NCI-H2227 (cell line): ENCODE results near the gene SLC6A7.

Experiments
- DNase-seq: peaks from one replicate; lab custom pipeline; 2025; ENCODE audit not compliant: unreplicated experiment; lab: John Stamatoyannopoulos, UW

The SLC6A7 gene

DNA sequence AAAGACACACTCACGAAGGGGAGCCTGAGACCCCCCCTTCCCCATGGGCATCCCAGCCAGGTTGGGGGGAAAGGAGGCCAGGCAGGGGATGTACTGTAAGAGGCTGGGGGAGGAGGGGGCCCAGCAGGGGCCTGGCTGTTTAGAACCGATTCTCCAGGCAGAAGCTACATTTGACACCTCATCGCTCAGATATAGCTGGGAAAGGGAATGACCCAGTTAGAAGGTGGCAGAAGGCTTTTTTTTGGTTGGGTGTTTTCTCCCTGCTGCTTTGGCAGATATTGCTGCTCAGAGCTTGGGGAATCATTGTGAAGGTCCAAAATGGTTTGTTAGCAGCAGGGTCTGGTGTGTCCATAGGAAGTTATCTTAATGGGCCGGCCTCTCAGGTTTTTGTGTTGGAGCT is 17.3 kb upstream of the SLC6A7 start:
- DNase-seq, result no peak

DNA sequence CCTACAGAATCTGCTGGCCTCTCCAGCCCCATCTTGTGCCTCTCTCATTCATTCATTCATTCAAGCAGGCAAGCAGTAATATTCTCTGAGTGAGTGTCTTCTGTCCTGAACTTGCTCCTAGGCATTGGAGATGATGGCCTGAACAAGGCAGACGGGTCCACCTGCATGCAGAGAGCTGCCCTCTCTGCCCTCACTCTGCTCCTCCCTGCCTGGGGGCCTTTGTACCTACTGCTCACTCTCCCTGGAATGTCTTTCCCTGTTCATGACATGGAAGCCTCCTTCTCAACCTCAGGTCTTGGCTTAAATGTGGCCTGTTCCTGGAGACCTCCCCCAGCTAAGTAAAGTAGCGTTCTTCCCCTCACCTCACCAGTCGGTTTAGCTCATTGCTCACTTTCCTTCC is 16.7 kb upstream of the SLC6A7 start:
- no peak for DNase-seq

DNA sequence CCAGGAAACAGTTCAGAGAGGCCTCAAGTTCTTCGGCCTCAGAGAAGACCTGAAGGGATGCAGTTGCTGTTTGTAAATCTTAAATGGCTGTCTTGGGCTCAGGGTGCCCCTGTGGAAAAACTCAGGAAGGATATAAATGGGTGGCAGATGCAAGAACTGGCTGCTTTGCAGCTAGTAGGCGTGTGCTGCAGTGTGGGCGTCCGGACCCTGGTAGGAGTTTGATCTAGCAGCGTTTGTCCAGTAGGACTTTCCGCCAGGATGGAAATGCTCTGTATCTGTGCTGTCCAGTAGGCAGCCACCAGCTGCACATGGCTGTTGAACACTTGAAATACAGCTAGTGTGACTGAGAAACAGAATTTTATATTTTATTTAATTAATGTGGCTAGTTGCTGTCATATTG is 15.6 kb upstream of the SLC6A7 start:
- DNase-seq, result no peak

DNA sequence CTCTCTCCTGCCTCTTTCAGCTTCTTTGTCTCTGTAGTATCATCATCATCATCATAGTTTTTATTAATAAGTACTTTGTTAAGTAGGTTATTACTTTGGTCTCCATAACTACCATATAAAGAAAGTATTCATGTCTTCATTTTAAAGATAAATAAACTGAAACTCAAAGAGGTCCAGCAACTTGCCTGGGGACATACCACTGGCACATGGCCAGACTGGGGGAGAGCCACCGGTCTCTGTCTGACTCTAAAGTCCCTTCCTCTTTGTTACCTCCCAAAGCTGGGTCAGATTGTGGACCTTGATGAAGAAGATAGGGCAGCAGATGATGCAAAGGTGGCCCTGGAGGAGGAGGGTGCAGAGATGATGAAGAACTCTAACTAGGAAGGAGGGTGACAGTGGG is 14.8 kb upstream of the SLC6A7 start:
- no peak for DNase-seq

DNA sequence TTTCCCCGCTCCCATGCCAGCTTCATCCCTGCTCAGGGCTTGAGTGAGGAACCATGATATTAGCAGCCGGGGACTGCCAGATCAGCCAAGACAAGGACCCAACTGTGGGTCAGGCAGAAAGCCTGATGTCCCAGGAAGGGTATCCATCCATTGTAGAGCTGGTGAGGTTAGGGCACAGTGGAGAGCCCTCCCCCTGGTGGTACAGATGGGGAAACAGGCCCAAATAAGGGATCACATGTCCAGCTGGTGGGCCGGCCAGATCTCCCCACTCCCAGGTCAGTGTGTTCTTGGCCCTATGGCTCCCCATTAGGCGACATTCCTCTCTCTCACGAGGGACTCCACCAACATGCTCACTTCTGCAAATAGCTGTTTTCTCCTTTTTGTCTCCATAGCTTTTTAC is 14.3 kb upstream of the SLC6A7 start:
- DNase-seq, result no peak

DNA sequence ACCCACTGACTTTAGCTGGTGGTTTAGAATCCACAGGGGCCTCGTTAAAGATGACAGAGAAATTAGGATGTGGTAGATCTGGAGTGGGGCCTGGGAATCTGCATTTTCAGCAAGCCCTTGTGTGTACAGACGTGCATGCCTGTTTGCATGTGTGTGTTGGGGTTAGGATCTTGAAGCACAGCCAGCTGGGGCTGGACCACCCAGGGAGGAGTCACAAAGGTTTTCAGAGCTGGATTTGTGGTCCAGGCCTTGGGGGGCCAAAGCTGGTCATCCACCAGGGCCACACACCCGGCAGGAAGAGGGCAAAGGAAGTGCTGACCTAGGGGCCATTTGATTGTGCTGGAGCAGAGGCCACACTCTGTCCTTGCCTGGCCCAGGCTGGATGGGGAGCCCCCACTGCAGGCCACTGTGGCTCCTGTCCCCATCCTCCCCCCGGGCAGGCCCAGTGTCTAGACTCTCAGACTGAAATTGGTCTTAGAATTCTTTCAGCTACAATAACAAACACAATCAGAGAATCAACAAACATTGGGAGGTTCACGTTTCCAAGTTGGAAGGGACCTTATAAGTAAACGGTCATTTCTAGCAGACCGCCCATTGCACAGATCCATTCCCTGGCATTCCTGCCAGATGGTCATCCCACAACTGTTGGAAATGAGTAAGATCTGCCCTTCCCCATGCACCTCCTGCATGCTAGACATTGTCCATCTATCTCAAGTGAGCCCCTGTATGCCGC is 13.0 kb upstream of the SLC6A7 start:
- no peak for DNase-seq

DNA sequence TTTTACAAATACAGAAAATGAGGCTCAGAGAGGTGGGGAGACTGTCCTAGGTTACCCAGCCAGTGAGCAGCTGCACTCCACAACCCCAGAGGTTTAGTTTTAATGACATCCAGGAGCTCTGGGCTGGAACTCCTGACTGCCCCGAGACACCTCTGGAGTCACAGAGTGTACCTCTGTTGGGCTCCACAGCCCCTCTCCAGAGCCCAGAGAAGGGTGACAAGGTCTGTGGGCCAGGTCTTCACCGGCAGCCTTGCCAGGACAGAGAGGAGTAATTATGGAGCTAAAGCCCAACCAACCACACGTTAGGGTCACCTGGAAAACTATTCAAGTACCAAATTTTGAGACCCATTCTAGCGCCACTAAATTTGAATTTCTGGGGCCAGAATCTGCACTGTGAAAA is 12.1 kb upstream of the SLC6A7 start:
- DNase-seq, result no peak

DNA sequence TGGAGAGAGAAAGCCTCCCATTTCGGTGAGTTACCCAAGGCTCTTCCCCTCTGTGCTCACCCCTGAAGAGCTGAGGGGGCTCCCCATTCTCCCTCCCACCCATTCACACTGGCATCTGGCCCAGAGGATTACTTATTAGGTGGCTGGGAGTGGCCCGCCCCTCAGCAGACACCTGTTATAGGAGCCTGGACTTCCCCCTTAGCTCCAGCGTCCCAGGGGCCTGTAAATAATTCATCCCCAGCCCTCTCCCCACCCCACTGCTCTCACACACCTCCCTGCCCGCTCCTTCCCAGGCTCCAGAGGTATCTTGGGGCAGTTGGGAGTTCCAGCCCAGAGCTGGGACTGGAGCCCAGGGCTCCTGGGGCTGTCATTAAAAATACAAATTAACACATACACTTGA is 11.6 kb upstream of the SLC6A7 start:
- no peak for DNase-seq

DNA sequence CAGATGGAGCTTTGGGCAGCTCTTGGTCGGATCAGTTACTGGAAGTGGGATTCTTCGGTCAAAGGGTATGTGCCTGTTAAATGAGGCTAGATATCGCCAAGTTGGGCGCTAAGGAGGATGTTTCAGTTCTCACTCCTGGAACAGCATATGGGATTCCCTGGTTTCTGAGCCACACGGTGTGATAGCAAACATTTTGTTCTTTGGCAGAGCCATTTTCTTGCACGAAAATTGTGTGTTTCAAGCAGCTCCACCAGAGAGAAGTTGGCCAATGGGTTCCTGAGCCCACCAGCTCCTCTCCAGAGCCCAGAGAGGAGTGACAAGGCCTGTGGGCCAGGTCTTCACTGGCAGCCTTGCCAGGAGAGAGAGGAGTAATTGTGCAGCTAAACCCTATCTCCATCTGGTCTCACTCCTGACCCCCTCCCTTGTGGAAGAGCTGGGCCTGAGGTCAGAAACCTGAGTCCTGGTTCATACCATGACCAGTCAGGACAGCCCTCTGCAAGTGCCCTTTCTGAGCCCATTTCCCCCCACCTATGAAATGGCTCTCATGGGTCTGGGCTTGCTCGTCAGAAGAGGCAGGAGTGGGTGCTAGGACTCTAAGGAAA is 10.7 kb upstream of the SLC6A7 start:
- DNase-seq, result no peak

DNA sequence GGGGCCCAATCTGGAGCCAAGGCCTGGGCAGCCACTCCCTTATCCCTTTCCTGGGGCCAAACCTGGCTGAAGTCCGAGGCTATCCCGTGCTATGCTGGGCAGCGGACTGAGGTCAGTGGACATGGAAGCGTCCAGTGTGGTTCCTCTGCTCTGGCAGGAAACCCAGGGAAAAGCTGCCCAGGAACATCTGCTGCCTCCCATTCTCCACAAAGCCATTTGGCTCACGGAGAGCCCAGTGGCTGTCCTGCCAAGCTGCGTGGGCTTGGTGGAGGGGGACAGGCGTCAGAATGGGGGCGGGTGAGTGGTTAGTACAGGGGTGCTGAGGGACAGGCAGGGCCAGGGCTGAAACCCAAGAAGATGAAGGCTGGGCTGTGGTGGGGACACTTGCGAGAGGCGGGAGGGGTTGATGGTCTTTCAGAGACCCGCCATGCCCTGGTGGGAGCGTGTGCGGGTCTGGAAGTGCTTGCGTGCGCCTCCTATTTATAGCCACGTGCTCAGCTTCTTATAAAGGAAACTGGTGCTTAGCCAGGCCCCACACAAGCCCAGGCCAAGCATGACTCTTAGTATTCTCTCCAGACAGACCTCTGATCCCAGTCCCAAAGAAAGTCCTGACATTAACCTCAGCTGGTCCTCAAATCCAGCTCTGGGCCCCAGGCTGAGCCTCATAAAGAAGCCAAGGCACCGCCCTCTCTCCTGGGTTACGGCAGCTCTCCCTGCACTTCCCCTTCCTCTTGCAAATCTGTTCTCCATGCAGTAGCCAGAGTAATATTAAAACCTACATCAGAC is 9.4 kb upstream of the SLC6A7 start:
- no peak for DNase-seq

DNA sequence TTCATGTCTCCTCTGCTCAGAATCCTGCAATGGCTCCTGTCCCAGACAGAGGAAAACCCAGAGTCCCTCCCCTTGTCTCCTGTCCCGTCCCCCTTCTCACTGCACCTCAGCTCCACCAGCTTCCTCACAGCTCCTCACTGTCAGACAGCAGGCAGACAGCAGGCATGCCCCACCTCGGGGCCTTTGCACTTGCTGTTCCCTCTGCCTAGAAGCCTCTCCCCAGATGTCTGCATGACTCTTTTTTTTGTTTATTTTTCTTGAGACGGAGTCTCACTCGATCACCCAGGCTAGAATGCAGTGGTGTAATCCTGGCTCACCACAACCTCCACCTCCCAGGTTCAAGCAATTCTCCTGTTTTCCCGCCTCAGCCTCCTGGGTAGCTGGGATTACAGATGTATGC is 8.8 kb upstream of the SLC6A7 start:
- DNase-seq, result no peak

DNA sequence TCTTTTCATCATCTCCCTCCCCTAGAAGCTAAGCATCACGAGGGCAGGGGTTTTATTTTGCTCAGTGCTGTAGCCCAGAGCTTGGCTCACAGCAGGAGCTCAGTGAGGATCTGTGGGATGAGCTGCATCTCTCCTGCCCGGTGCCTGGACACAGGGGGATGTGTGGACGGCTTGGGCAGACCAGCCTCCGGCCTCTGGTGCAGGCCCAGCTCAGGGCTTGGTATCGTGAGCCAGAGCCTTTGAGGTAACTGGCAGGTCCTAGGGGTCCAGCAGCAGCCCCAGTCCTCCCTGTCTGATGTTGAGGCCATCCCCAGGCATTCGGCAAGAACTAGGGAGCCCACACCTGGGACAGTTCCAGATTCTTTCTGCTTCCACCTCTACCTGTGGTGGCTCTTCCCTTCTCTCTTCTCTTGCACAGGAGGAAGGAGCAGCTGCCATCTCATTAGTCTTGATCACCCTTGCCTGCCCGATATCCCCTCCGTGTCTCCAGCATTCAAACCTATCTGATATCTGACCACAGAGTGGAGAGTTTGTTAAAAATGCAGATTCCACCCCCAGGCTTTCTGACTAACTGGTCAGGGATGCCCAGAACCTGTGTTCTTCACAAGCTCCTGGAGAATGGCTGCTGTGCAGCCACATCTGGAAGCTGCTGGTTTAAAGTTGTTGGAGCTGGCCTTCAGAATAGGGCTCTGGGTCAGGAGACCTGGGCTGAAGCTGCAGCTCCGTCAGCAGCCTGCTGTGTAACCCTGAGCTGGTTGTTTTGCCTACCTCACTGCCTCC is 7.9 kb upstream of the SLC6A7 start:
- DNase-seq, result no peak

DNA sequence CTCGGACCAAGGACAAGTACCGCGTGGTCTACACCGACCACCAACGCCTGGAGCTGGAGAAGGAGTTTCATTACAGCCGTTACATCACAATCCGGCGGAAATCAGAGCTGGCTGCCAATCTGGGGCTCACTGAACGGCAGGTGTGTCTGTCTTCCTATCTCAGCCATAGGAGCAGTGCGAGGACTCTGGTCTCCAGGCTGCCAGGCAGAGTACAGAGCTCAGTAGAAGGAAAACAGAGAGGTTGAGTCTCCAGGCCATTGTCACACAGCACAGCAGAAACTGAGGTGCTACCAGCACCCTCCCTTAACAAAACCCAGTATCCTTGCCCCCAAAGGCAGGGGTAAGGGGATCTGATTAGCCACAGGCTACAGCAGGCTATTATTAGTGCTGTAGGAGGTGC is 7.1 kb upstream of the SLC6A7 start:
- no peak for DNase-seq

DNA sequence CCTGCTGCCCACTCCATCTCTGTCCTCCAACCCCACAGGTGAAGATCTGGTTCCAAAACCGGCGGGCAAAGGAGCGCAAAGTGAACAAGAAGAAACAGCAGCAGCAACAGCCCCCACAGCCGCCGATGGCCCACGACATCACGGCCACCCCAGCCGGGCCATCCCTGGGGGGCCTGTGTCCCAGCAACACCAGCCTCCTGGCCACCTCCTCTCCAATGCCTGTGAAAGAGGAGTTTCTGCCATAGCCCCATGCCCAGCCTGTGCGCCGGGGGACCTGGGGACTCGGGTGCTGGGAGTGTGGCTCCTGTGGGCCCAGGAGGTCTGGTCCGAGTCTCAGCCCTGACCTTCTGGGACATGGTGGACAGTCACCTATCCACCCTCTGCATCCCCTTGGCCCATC is 6.4 kb upstream of the SLC6A7 start:
- no peak for DNase-seq

DNA sequence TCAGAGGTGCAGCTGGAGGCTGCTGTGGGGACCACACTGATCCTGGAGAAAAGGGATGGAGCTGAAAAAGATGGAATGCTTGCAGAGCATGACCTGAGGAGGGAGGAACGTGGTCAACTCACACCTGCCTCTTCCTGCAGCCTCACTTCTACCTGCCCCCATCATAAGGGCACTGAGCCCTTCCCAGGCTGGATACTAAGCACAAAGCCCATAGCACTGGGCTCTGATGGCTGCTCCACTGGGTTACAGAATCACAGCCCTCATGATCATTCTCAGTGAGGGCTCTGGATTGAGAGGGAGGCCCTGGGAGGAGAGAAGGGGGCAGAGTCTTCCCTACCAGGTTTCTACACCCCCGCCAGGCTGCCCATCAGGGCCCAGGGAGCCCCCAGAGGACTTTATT is 5.9 kb upstream of the SLC6A7 start:
- no peak for DNase-seq

DNA sequence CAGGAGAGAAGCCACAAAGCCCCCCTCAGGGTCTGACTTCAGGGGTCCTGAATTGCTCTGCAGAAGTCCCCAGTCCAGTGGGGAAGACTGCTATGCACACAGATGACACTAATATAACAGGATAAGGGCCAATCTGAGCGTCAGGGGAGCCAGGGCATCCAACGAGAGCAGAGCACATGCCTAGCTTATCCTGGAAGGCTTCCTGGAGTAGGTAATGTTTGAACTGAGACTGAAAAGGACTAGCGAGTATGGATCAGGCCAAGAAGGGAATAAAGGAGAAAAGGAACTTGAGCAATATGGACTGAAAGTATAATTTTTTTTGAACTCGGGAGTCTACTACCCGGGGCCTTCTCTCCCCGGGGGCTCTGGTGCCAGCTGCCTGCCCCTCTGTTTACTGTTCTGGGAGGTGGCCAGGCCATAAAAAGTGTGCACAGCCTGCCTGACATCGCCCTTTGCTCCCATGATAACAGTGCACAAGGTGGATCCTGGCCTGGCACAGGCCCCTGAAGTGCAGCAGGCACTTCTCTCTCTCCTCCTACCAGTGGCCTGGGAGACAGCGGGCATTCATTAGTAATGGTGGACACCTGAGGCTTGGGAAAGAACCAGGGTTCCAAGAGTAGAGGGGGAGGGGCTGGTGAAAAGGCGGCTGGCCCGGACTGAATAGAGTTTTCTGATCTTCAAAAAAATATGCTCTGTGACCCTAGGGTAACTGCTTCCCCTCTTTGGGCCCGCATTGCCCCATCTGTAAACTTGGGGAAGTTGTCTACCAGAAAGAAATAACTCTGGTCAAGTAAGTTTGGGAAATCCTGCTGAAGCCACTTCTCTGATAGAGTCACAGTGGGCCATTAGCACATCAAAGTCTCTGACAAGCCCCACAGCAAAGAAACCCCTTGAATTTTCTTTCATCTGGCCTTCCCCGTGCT is 4.6 kb upstream of the SLC6A7 start:
- DNase-seq, result no peak

DNA sequence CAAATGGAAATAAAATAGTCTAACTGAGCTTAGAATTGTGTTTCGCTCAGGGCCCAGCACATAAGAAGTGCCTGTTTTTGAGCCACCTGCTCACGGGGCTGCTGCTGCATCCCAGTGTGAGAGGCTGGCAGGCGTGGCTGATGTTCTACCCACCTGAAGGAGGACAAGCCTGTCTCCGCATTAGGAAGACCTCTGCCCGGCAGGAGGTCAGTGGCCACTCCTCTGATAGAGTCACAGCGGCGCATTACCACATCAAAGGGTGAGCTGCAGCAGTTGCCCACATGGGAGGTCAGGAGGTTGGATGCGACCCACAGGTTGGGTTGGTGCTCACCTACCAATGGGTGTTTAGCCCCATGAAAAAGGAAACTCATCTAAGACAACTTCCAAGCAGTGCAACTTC is 3.7 kb upstream of the SLC6A7 start:
- no peak for DNase-seq

DNA sequence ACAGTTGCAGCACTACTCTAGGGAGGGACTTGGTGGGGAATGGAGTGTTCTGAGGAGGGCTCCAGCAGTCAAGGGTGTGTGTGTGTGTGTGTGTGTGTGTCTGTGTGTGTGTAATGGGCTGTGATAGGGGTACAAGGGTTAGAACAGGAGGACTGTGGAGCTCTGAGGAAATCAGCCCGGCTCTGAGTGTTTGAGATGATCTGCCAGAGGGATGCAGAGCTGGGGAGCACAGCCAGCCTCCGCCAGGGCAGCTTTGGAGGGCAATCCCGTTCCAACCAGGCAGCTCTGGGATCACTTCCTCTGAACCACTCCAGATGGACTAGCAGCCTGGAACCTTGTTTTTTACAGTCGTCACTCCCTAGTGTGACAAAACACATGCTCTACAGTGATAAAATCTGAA is 3.0 kb upstream of the SLC6A7 start:
- no peak for DNase-seq

DNA sequence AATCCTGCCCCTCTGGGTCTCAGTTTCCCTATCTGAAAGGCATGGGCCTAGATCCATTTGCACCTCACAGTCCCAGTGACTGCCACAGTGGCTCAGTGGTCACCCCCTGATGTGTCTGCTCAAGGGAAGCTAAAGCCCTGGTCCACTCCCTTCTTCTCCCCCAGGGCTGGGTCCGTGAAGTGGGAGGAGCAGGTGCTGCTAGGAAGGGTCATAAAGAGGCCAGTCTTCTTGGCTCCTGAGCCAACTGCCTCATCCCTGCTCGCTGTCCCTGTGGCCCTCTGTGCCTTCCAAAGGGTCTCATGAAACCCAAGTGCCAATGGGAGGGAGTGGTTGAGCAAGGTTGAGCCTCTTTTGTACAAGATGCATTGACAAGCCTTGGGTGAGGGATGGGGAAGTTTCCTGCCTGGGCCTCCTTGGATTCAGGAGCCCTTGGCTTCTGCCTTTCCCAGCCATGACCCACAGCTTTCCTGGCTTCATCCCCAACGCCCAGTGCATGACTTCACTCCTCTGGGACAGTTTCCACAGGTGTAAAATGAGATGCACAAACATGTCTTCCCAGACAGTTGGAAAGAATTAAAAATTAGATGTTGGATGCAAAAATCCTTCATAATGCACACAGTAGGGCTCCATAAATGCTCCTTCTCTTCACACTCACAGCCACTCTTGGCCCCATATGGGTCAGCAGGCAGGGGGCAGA is 1.6 kb upstream of the SLC6A7 start:
- no peak for DNase-seq

DNA sequence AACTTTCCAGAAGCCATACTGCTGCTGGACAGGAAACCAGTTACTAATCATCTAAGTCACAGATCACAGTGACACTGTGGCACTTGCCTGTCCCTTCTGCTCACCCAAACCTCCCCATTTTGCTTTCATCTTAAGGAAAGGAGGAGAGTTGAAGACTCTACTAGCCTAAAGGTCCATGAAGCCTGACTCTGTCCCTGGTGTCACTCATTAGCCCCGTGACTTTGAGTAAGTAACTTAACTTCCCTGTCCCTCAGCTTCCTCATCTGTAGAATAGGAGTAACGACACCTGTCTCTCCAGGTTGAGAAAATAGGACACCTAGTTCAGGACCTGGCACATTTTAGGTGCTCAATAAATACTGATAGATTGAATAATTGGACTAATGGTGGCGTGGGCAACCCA is 536 bp upstream of the SLC6A7 start:
- no peak for DNase-seq
